Endothelial cell of umbilical vein (primary cell): Measurements from ENCODE around the gene PRKAR1B. TPM values are rescaled to one million over a fixed set of nuclear protein-coding genes. Genes with fewer than 3 reads are reported as not detected.

Source experiments
- BruUV-seq: library from RNA; stranded (reverse); fragments of 400-500 nt; replicated peaks from 2 replicates; lab custom pipeline; 2021; lab: Mats Ljungman, UMichigan
- CTCF ChIA-PET: fragments of 300-600, 350-600 bp; sonication (Branson Sonifier 250); formaldehyde crosslinking; loops from one replicate; lab custom pipeline; 2021; ENCODE audit warnings: antibody characterized with exemption, inconsistent platforms; lab: Charles Lee
- POLR2A ChIA-PET: fragments of 300-600, 350-600 bp; sonication (Branson Sonifier 250); formaldehyde crosslinking; loops from one replicate; lab custom pipeline; 2021; ENCODE audit warnings: antibody characterized with exemption, inconsistent platforms; lab: Charles Lee
- DNase-seq: peaks from one replicate; pipeline ENCODE4 v3.0.0-alpha.2; 2011; ENCODE audit warnings: low read depth, low spot score
- FAIRE-seq: peaks from 2 replicates; lab custom pipeline; 2011; peaks lifted over from hg19 to GRCh38; lab: Jason Lieb, UNC
- H2AFZ ChIP-seq: 2 replicates; pipeline ENCODE4 v1.6.0; 2012; ENCODE audit warnings: low read depth, low read length, control low read depth, inconsistent platforms
- H3K27ac ChIP-seq: 2 replicates; pipeline ENCODE4 v1.5.1; 2011; ENCODE audit warnings: low read depth, mild to moderate bottlenecking, control low read depth, low read length, moderate library complexity; ENCODE audit not compliant: insufficient read depth
- H3K27me3 ChIP-seq, 2 experiments: 2 replicates each; pipeline versions ENCODE4 v1.6.0 to v1.6.1; 2011; ENCODE audit warnings: low read length in 2 of 2, mixed read lengths in 1 of 2; ENCODE audit not compliant: control insufficient read depth in 2 of 2, insufficient read depth in 2 of 2
- H3K36me3 ChIP-seq, 2 experiments: 2 replicates in 1 of 2; 3 replicates in 1 of 2; pipeline ENCODE4 v1.5.1; 2011; ENCODE audit warnings: low read length in 2 of 2, mild to moderate bottlenecking in 1 of 2, moderate library complexity in 1 of 2; ENCODE audit not compliant: control insufficient read depth in 2 of 2, insufficient read depth in 2 of 2; ENCODE audit errors: extremely low read depth in 1 of 2
- H3K4me1 ChIP-seq: 3 replicates; pipeline ENCODE4 v1.5.1; 2011; ENCODE audit warnings: mild to moderate bottlenecking, low read length; ENCODE audit not compliant: control insufficient read depth, insufficient read depth; ENCODE audit errors: extremely low read depth
- H3K4me2 ChIP-seq: 2 replicates; pipeline ENCODE4 v1.6.1; 2011; ENCODE audit warnings: low read length, control low read depth, mixed read lengths; ENCODE audit not compliant: insufficient read depth
- H3K4me3 ChIP-seq, 3 experiments: fragments of 200-600 bp in 1 of 3; sonication (generic), shearing (Covaris generic) in 1 of 3; replicated peaks in 1 of 3; 2 replicates each; pipeline ENCODE4 v1.5.1; 2011 to 2016; ENCODE audit warnings: control low read depth in 3 of 3, low read length in 3 of 3, mild to moderate bottlenecking in 2 of 3, inconsistent platforms in 1 of 3, low read depth in 1 of 3, moderate library complexity in 1 of 3; ENCODE audit not compliant: insufficient read depth in 1 of 3
- H3K79me2 ChIP-seq: 2 replicates; pipeline ENCODE4 v1.6.0; 2012; ENCODE audit warnings: low read length, inconsistent platforms; ENCODE audit not compliant: control insufficient read depth, insufficient read depth
- H3K9ac ChIP-seq: replicated peaks from 2 replicates; pipeline ENCODE3; 2011; ENCODE audit warnings: low read length, control low read depth; ENCODE audit not compliant: insufficient read depth; ENCODE audit errors: extremely low read depth
- H3K9me1 ChIP-seq: replicated peaks from 3 replicates; pipeline ENCODE4 v1.6.0; 2011; ENCODE audit warnings: mild to moderate bottlenecking, low read length; ENCODE audit not compliant: control insufficient read depth, insufficient read depth; ENCODE audit errors: extremely low read depth
- H3K9me3 ChIP-seq: replicated peaks from 2 replicates; pipeline ENCODE4 v1.5.1; 2012; ENCODE audit warnings: low read length, inconsistent platforms; ENCODE audit not compliant: control insufficient read depth, insufficient read depth
- H4K20me1 ChIP-seq: replicated peaks from 2 replicates; pipeline ENCODE3; 2011; ENCODE audit warnings: mild to moderate bottlenecking, low read length; ENCODE audit not compliant: control insufficient read depth, insufficient read depth; ENCODE audit errors: extremely low read depth
- EZH2 ChIP-seq: IDR thresholded peaks from 2 replicates; pipeline ENCODE4 v1.6.1; 2012; ENCODE audit warnings: borderline replicate concordance, low read depth, mild to moderate bottlenecking, moderate library complexity, low read length, inconsistent platforms; ENCODE audit not compliant: severe bottlenecking
- FOS ChIP-seq: IDR thresholded peaks from 2 replicates; pipeline ENCODE4 v1.6.1; 2011; ENCODE audit warnings: mild to moderate bottlenecking, low read length, moderate library complexity, borderline replicate concordance; ENCODE audit not compliant: insufficient read depth
- GATA2 ChIP-seq: IDR thresholded peaks from 2 replicates; pipeline ENCODE4 v1.7.0; 2011; ENCODE audit warnings: low read depth, mild to moderate bottlenecking, moderate library complexity, mixed read lengths, low read length; ENCODE audit not compliant: insufficient read length, insufficient read depth
- JUN ChIP-seq: IDR thresholded peaks from 2 replicates; pipeline ENCODE4 v1.6.1; 2011; ENCODE audit warnings: borderline replicate concordance, low read depth; ENCODE audit not compliant: insufficient read length, insufficient read depth
- MYC ChIP-seq: IDR thresholded peaks from one replicate; pipeline ENCODE4 v1.6.1; 2011; ENCODE audit warnings: mild to moderate bottlenecking, low read depth, low read length
- POLR2A ChIP-seq: IDR thresholded peaks from 2 replicates; pipeline ENCODE4 v1.6.1; 2012; ENCODE audit warnings: low read depth, mild to moderate bottlenecking, control low read depth, low read length
- POLR2AphosphoS5 ChIP-seq: IDR thresholded peaks from 2 replicates; pipeline ENCODE4 v1.6.1; 2012; ENCODE audit warnings: low read depth, mild to moderate bottlenecking, control low read depth, low read length, moderate library complexity; ENCODE audit not compliant: insufficient read depth
- dilution Hi-C: fragments of 300-500 bp; cut with MboI; formaldehyde crosslinking; loops from one replicate; pipeline ENCODE4 v1.15.0; 2019; ENCODE audit warnings: low sequenced_read_pairs; ENCODE audit not compliant: extremely low pct_ligation_motif_present
- intact Hi-C: fragments of 100-400 bp; cut with micrococcal nuclease; formaldehyde crosslinking; loops from one replicate; pipeline ENCODE4 v1.10.0; 2022
- polyA plus RNA-seq, 4 experiments: library from polyadenylated mRNA; depleted of rRNA in 3 of 4; stranded (reverse) in 3 of 4; unstranded in 1 of 4; fragments of >200 nt; gene quantifications; 2 replicates each; pipeline versions ENCODE4 v1.2.1 to v1.2.3, GENCODE V29; 2011 to 2012; ENCODE audit warnings: missing spikeins in 1 of 4
- total RNA-seq: library from RNA; stranded (reverse); gene quantifications from 2 replicates; pipeline ENCODE4 v1.2.3, GENCODE V29; 2021
- TF ChIP-seq, protein P1 (sequence below), 2 donors: IDR thresholded peaks; 1 replicate in 1 of 2; 2 replicates in 1 of 2; pipeline ENCODE4 v1.5.1; 2011; ENCODE audit warnings: low read length in 2 of 2, mild to moderate bottlenecking in 2 of 2, moderate library complexity in 2 of 2, control low read depth in 1 of 2, inconsistent platforms in 1 of 2, low read depth in 1 of 2; ENCODE audit not compliant: insufficient read depth in 1 of 2; ENCODE audit errors: extremely low read depth in 1 of 2
- TF ChIP-seq, protein P2 (sequence below): IDR thresholded peaks from 2 replicates; pipeline ENCODE4 v1.6.1; 2011; ENCODE audit not compliant: insufficient read depth, insufficient read length

Gene PRKAR1B
- total and polyA plus RNA-seq, 2 donors (not counting 3 experiments of a cell fraction or from before 2014, with no cell fraction given): 15.4 to 29.2 TPM

DNA sequence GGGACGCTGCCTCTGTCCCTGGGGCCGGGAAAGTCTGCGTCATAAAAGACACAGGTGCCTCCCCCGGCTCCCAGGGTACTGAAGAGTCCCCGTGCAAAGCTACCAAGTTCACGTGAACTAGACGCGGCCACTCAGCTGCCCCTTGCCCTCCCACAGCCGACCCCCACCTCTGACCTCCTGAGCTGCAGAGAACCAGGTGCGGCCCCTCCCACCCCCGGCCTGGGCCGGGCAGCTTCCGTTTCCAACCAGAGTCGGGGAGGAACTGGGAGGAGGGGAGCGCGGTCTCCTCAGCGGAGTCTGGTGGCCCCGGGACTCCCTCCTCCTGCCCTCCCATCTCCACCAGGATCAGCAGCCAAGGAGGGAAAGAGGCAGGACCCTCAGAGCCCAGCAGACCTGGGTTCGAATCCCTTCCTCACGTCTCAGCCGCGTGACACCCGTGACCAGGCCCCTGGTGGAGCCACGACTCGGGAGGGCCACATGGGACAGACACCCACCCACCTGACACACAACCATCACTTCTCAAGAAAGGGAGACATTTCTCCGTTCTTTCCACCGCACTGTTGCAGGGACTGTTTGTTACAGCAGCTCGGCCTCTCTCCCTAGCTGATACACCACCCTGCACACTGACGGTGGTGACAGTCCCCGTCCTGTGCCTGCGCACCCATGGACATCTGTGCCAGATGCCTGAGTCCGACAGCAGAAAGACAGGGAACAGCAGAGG lies 170.1 kb downstream of the PRKAR1B start:
- no peak overlapping the region for H3K27ac ChIP-seq
- no peaks in the 10 kb centered on the region for H3K4me1 ChIP-seq
- no peak for FAIRE-seq
- ChIA-PET POLR2A (no interaction called here), CTCF (no interaction called here)
- H3K9me1 ChIP-seq: no peaks in the 10 kb centered on the region
- H4K20me1 ChIP-seq: no peaks in the 10 kb centered on the region
- H3K9me3 ChIP-seq: no peaks in the 10 kb centered on the region
- intact Hi-C loops: no loop called here
- BruUV-seq: no TSS peak
- no peak for DNase-seq
- no peaks in the 10 kb centered on the region for H3K27me3 ChIP-seq
- no peaks in the 10 kb centered on the region for H3K79me2 ChIP-seq
- no peak overlapping the region for H3K4me3 ChIP-seq
- dilution Hi-C loops: no loop called here
- no peak overlapping the region for H3K9ac ChIP-seq
- no peak for TF ChIP-seq GATA2
- TF ChIP-seq, protein P1, sequence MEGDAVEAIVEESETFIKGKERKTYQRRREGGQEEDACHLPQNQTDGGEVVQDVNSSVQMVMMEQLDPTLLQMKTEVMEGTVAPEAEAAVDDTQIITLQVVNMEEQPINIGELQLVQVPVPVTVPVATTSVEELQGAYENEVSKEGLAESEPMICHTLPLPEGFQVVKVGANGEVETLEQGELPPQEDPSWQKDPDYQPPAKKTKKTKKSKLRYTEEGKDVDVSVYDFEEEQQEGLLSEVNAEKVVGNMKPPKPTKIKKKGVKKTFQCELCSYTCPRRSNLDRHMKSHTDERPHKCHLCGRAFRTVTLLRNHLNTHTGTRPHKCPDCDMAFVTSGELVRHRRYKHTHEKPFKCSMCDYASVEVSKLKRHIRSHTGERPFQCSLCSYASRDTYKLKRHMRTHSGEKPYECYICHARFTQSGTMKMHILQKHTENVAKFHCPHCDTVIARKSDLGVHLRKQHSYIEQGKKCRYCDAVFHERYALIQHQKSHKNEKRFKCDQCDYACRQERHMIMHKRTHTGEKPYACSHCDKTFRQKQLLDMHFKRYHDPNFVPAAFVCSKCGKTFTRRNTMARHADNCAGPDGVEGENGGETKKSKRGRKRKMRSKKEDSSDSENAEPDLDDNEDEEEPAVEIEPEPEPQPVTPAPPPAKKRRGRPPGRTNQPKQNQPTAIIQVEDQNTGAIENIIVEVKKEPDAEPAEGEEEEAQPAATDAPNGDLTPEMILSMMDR (IDR thresholded peaks at IDR 0.05; ENCODE audit: extremely low read depth in 1 of 2, insufficient read depth in 1 of 2, low read depth in 1 of 2, low read length in 2 of 2): no peak
- H2AFZ ChIP-seq: no peak overlapping the region
- no peaks in the 10 kb centered on the region for H3K36me3 ChIP-seq
- H3K4me2 ChIP-seq: no peak overlapping the region

DNA sequence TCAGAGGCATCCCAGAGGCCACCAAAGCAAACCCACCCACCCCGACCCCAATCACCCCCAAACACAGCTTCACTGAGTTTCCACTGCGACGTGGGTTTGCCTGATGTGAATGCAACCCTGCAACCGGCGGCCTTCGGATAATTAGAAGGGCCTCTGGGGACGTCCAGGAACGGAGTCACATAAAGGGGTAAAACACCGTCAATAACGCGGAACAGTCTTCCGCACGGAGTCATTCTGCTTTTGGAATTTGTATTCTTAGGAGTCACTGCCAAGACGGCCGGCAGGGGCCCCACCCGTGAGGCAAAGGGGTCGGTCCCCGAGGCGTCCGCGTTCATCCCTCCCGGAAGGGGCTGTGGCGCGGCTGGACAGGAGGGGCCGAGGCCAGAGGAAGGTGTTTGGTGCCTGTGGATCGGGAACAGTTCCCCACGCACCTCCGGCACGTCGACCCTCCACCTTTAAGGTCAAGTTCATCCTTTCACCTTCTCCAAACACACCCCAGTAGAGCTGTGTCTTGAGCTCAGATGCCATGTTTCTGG lies 170.7 kb downstream of the PRKAR1B start:
- no peaks in the 10 kb centered on the region for H3K27me3 ChIP-seq
- H2AFZ ChIP-seq: no peak overlapping the region
- no peak overlapping the region for H3K4me3 ChIP-seq
- ChIA-PET POLR2A (no interaction called here), CTCF (no interaction called here)
- no peaks in the 10 kb centered on the region for H3K79me2 ChIP-seq
- FAIRE-seq: no peak
- no peak overlapping the region for H3K27ac ChIP-seq
- no peaks in the 10 kb centered on the region for H4K20me1 ChIP-seq
- no peaks in the 10 kb centered on the region for H3K36me3 ChIP-seq
- dilution Hi-C loops (no loop called here), intact Hi-C loops (no loop called here)
- no peaks in the 10 kb centered on the region for H3K9me3 ChIP-seq
- no peaks in the 10 kb centered on the region for H3K4me1 ChIP-seq
- TF ChIP-seq, protein P2, sequence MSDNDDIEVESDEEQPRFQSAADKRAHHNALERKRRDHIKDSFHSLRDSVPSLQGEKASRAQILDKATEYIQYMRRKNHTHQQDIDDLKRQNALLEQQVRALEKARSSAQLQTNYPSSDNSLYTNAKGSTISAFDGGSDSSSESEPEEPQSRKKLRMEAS: no peak
- TF ChIP-seq, protein P1 (IDR thresholded peaks at IDR 0.05; ENCODE audit: extremely low read depth in 1 of 2, insufficient read depth in 1 of 2, low read depth in 1 of 2, low read length in 2 of 2): no peak
- no peak for TF ChIP-seq FOS
- no peak for TF ChIP-seq JUN
- TF ChIP-seq POLR2AphosphoS5: no peak
- TF ChIP-seq POLR2A: no peak
- TF ChIP-seq MYC: no peak
- TF ChIP-seq EZH2: no peak
- TF ChIP-seq GATA2: no peak
- BruUV-seq: no TSS peak
- H3K9ac ChIP-seq: no peak overlapping the region
- no peak for DNase-seq
- no peaks in the 10 kb centered on the region for H3K9me1 ChIP-seq
- no peak overlapping the region for H3K4me2 ChIP-seq
